NCI-H1092 (cell line): ENCODE results near the gene GTPBP6.
"Not testable (repeated sequence)": the region's sequence is repeated elsewhere in the genome, so short reads cannot be mapped to it uniquely, and the experiment has no call there.

Experiments
- DNase-seq: peaks from one replicate; lab custom pipeline; 2025; lab: John Stamatoyannopoulos, UW

GTPBP6 gene

DNA sequence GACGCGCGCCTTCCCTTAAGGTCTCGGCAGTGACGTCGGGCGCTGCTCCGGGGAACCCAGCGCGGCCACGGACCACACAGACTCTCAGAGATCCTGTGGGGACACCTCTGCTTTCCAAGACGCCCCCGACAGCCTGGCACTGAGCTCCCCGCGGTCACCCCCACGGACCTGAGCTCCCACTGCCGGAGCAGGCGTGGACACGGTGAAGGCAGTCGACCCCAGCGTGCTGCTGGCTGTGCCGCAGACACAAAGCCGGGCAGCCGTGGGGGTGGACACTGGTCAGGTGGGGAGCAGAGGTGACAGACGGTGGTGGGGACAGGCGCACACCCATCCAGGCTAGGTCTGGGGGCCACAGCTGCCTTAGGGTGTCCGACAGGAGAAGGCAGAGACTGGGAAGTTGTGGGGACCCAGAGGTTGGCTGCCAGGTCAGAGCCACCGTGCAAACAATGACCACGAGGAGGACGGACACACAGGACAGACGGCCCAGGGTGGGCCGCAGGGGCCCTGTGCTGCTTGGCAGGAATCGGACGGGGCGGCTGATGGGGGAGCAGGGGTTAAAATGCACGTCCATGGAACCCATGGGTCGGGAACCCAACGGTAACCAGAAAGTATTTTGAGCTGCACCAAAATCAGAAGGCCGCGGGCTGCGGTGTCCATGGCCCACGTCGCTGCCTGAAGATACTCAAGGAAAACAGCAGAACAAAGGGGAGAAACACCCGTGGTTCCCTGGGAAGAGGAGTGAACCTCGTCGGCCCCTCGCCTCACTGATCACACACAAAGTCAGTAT lies 16.6 kb upstream of the GTPBP6 start:
- DNase-seq = no peak

DNA sequence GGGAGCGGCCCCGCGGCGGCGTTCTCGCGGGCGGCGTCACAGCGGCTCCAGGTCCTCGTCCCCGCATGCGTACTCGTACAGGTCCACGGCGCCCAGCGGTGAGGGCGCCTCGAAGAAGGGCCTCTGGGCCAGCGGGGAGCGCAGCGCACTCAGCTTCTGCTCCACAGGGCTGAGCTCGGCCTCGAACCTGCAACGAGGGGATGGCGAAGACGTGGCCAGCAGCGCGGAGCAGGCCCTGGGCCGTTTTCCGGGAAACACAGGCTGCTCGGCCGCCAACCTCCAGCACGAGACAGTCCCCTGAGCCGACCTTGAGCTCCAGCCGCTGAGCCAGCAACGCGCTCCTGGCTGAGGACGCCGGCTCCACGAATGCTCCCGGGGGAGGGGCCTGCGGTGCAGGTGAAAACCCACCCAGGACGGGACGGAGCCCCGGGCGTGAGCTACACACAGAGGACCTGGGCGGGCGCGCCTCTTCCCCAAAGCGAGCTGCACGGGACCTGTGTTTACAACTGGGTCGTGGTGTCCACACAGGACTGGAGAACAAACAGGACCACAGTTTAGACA lies 15.8 kb upstream of the GTPBP6 start:
- DNase-seq = no peak

- no peak for DNase-seq
These were observed 15.2 kb upstream of the GTPBP6 start for GRCh38 chrX:333611-334311.

DNA sequence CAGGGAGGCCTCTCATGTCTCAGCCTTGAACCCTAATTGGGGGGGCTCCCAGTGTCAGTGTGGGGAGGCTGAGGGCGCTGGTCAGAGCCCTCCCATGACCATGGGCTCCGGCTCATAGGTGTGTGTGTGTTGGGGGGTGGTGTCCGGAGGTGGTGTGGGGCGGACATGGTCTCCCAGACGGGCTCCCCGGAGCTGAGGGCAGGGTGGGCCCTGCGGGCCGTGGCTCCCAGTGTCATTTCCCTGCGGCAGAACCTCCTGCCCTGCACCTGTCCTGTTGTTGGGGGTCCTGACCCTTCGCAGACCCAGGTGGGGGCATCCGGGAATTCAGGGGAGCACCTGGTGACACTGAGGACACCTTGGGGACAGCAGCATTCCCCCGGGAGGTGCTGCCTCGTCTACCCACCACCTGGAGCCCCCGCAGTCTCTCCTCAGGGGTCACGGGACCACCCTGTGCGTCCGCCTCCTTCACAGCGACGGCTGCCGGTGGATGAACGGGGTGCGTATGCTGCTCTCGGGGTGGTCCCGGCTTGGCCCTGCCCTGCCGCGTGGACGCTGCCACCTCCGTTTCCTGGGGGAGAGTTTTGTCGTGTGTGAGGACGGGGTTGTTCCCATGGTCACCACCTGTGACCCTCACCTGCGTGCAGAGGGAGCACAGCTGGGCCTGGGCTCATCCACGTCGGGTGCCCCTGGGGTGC lies 14.5 kb upstream of the GTPBP6 start:
- no peak for DNase-seq

GRCh38 chrX:332496-332860 lies 13.9 kb upstream of the GTPBP6 start:
- no peak for DNase-seq

GRCh38 chrX:331825-332495 lies 13.4 kb upstream of the GTPBP6 start:
- no peak for DNase-seq

DNA sequence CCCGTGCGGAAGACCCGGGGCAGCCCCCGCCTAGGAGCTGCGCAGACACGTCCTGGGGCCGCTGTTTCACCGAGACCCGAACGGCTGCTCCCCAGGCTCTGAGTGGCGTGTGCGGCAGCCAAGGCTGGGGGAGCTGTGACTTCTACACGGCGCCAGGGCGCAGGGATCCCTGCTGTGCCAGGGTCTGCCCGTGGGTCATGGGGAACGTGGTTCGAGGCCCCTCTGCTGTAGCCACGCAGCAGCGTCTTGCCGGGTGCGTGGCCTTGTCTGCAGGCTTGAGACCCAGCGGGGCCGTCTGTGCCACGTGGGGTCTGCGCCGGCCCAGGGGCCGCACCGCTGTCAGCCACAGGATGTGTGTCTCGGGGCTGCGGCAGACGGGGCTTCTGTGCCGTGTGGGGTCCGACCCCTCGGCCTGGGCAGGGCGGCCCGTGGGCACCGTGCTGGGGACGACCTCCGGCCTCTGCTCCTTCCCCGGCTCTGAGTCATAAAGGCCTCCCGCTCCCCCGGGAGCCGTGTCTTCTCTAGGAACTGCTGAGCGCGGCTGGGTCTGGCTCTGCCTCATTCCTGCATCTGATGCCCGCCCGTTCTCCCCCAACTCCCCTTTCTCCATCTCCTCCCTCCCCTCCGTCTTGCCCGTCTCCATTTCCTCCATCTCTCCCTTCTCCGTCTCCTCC lies 12.7 kb upstream of the GTPBP6 start:
- DNase-seq = peak; percentile 3

DNA sequence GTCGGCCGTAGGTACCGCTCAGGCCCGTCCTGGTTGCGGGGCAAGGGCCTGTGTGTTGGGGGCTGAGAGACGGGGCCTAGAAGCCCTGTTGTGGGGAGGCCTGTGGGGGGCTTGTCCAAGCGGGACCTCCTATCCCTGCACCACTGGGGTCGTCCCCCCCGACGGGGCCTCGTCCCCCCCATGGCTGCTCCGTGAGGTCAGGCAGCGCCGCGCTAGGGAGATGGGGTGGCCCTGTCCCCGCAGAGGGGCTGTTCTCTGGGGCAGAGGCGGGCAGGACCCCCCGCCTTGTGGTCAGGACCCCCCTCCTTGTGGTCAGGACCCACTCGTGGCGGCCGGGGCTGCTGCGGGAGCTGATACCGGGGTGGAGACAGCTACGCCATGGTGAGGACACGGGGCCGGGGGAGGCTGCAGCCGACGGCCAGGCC lies 12.1 kb upstream of the GTPBP6 start:
- no peak for DNase-seq

GRCh38 chrX:330141-330725 lies 11.6 kb upstream of the GTPBP6 start:
- not testable (repeated sequence) for DNase-seq

DNA sequence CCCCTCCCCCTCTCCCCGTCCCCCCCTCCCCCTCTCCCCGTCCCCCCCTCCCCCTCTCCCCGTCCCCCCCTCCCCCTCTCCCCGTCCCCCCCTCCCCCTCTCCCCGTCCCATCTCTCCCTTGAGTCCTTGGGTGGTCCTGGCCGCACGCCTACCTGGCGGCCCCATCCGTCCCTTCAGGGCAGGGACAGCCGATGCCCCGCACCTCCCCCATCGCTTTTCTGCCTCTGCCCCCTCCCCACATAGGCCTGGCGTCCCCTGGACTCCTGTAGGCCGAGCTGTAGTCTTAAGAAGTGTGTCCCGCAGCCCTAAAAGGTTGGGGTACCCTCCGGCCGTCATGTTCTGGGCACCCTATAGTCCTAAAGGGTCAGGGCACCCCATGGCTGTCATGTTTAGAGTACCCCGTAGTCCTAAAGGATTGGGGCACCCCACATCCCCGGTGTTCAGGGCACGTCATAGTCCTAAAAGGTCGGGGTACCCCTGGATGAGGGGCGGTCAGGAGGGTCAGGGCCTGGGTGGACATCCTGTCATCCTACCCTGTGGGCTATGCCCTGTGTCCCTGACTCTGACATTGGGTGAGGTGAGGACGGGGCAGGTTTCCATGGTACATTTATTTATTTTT lies 10.8 kb upstream of the GTPBP6 start:
- DNase-seq = no peak

- DNase-seq = no peak
These were observed 9.1 kb upstream of the GTPBP6 start for GRCh38 chrX:327660-328126.

DNA sequence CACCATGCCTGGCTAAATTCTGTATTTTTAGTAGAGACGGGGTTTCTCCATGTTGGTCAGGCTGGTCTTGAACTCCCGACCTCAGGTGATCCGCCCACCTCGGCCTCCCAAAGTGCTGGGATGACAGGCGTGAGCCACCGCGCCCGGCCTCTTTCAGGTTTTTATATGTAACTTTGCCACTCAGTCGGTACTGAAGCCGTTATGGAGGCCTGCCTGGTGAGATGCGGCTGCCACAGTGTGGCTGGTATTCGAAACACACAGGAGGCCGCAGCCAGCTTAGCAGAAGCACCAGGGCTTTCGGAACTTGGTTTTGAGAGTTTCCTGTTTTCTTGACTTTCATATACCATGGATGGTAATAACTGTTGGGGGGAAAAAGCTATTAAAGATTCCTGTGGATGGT lies 6.1 kb upstream of the GTPBP6 start:
- not testable (repeated sequence) for DNase-seq

- DNase-seq = no peak
These were observed 5.4 kb upstream of the GTPBP6 start for GRCh38 chrX:323721-324628.

DNA sequence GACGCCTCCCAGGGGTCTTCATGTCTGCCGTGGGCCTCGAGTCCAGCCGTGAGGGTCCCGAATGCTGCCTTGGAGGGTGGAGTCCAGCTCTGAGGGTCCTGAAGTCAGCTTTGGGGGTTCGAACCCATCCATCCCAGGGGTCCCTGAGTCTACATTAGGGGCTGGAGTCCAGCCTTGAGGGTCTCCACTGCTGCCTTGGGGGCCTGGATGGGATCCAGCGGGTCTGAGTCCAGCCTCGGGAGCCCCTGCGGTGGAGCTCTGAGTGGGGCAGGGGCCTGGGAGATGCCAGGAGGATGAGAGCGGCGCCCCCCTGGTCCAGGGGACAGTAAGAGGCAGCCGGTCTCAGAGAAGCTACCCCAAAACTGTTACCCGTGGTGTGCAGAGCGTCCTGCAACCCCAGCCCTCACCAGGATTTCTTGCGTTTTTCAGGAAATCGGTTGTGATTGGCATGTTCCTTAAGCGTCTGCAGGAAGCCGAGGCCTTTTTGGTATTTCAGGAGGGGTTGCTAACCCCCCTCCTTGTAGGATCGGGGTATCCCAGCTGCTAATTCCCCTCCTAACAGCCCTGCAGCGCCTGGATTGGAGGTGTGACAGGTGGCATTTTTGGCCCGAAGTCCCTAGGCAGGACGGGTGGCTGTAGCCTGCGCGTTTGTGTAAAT lies 1.7 kb upstream of the GTPBP6 start:
- DNase-seq = no peak

- no peak for DNase-seq
These were observed 1.1 kb upstream of the GTPBP6 start for GRCh38 chrX:319579-320125.

GRCh38 chrX:318068-318738 lies 393 bp downstream of the GTPBP6 start:
- DNase-seq = no peak

- DNase-seq = no peak
These were observed 1.1 kb downstream of the GTPBP6 start for GRCh38 chrX:317424-318067.
